GM12891 (cell line): ENCODE measurements around the gene KRT2.
"Not testable (repeated sequence)": the region's sequence is repeated elsewhere in the genome, so short reads cannot be mapped to it uniquely, and the experiment has no call there.

Source experiments
- DNase-seq: peaks from one replicate; pipeline ENCODE4 v3.0.0; 2011; ENCODE audit warnings: low spot score; ENCODE audit not compliant: insufficient read length
- FAIRE-seq: peaks from 2 replicates; lab custom pipeline; 2011; peaks lifted over from hg19 to GRCh38; lab: Jason Lieb, UNC
- PAX5 ChIP-seq: IDR thresholded peaks from 2 replicates; pipeline ENCODE4 v1.6.1; 2011; ENCODE audit warnings: low read length, moderate library complexity, mild to moderate bottlenecking; ENCODE audit not compliant: insufficient read depth, severe bottlenecking
- POLR2A ChIP-seq: IDR thresholded peaks from 2 replicates; pipeline ENCODE4 v1.6.1; 2011; ENCODE audit warnings: low read depth, low read length, control low read depth
- POLR2AphosphoS5 ChIP-seq: IDR thresholded peaks from 2 replicates; pipeline ENCODE4 v1.6.1; 2011; ENCODE audit warnings: low read depth, low read length, control low read depth
- POU2F2 ChIP-seq: IDR thresholded peaks from 2 replicates; pipeline ENCODE4 v1.6.1; 2011; ENCODE audit warnings: low read depth, mild to moderate bottlenecking, control low read depth, low read length, moderate library complexity
- SPI1 ChIP-seq: IDR thresholded peaks from 2 replicates; pipeline ENCODE4 v1.6.1; 2011; ENCODE audit warnings: low read depth, low read length, control low read depth
- TAF1 ChIP-seq: IDR thresholded peaks from 2 replicates; pipeline ENCODE4 v1.6.1; 2011; ENCODE audit warnings: low read depth, low read length, control low read depth

KRT2 gene

DNA sequence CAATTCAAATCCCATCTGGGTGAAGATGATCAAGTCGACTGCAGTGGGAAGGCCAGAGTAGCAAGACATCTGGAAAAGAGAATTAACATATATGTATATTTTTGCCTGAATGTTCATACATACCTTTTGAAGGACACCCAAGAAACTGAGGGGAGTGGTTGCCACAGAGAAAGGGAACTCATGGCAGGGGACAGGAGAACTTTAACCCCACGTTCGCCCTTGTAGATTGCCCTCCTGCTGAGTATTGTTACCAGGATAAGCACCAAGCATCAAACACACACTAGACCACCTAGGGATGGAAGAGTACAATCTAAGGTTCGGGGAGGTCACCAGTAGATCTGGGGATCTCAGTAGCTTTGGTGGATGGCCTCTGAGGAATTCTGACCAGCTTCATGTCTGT lies 18.5 kb upstream of the KRT2 start:
- no peak for FAIRE-seq
- TF ChIP-seq PAX5 (no peak), POLR2AphosphoS5 (no peak), POU2F2 (no peak), TAF1 (no peak), POLR2A (no peak), SPI1 (no peak)
- no peak for DNase-seq

DNA sequence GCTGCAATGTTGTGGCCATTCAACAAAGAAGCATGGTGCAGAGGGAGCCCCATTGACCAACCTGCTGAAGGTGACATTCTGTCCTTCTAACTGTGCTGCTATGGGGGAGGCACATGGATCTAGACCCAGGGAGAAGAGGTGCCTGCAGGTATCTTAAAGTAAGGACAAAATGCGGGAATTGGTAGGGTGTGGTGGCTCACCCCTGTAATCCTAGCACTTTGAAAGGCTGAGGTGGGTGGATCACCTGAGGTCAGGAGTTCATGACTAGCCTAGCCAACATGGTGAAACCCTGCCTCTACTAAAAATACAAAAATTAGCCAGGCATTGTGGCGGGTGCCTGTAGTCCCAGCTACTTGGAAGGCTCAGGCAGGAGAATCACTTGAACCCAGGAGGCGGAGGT lies 17.9 kb upstream of the KRT2 start:
- FAIRE-seq, DNase-seq: not testable (repeated sequence)

DNA sequence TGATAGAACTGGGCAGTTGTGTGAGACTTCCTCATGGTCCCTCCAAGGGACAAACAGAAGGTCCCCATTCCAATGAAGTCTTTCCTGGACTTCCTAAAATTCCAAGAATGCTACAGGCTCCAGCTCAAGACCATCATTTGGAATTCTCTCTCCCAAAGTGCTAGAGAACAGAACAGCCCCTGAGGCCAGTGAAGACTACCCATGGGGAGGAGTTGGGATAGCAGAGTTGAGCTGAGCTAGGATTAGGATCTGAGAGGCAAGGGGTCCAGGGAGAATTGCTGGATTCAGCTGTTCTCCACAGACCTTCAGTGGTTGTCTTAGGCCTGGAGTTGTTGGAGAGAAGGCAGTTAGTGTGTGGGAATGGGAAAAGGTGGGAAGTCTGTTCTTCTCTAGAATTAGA lies 17.4 kb upstream of the KRT2 start:
- DNase-seq (no peak), FAIRE-seq (no peak)

DNA sequence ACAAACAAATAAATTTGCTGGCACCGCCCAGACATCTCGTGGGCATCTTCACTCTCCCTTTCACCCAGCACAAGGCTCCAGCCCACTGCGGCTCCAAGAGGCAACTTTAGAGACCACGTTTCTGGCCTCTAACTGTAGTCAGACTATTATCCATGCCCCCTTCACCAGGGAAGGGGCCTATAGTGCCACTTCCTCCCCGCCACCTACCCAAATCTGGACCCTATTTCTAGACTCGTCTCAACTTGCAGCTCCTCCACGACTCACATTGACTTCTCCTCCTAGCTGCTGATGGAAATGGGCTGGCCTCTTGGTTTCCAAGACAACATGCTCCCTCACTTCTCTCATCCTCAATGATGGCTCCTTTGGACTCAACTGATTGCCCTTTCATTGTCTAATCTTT lies 15.9 kb upstream of the KRT2 start:
- FAIRE-seq (no peak), DNase-seq (no peak)
- TF ChIP-seq POLR2AphosphoS5 (no peak), TAF1 (no peak), PAX5 (no peak), POLR2A (no peak), SPI1 (no peak), POU2F2 (no peak)

More for the DNA sequence above, 17.4 kb upstream of the KRT2 start:
- TF ChIP-seq POU2F2 = no peak
- TF ChIP-seq PAX5 = no peak
- no peak for TF ChIP-seq TAF1
- TF ChIP-seq SPI1 = no peak

DNA sequence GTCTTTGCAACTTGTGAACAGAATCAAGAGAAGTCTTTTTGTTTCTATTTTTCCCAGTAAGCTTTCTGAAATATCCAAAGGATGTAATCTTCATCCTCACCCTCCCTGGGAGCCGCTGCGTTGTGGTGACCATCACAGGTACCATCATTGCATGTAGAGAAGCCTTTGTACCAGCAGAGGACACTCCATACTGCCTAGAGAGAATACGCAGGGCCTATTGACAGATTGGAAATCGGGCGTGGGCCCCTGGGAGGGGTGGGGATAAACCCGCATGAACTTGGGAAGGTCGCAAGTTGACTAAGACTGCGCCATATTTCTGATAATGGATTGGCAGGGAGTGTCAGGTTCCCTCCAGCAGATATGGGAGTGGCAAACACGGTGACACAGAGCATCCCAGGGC lies 15.5 kb upstream of the KRT2 start:
- no peak for DNase-seq
- no peak for TF ChIP-seq SPI1
- no peak for TF ChIP-seq TAF1
- TF ChIP-seq POLR2AphosphoS5 = no peak
- no peak for TF ChIP-seq PAX5
- TF ChIP-seq POU2F2 = no peak
- no peak for TF ChIP-seq POLR2A
- FAIRE-seq = no peak

DNA sequence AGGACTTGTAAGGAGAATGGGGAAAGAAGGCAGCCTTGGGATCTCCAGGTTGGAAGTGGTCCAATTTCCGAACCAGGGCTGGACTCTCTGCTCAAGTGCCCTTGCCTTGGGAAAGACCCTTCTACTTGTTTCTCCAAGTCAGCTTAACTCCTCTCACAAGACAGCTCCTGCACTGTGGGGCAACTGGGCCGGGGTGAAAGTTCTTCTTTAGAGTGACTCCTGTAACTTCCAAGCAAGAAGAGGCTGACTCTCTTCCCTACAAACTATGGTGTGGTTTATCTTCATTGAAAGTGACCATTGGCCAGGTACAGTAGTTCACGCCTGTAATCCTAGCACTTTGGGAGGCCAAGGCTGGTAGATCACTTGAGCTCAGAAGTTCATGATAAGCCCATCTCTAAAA lies 14.5 kb upstream of the KRT2 start:
- FAIRE-seq = no peak
- no peak for TF ChIP-seq POU2F2
- TF ChIP-seq POLR2A = no peak
- TF ChIP-seq SPI1 = no peak
- no peak for TF ChIP-seq POLR2AphosphoS5
- no peak for TF ChIP-seq TAF1
- TF ChIP-seq PAX5 = no peak
- no peak for DNase-seq

DNA sequence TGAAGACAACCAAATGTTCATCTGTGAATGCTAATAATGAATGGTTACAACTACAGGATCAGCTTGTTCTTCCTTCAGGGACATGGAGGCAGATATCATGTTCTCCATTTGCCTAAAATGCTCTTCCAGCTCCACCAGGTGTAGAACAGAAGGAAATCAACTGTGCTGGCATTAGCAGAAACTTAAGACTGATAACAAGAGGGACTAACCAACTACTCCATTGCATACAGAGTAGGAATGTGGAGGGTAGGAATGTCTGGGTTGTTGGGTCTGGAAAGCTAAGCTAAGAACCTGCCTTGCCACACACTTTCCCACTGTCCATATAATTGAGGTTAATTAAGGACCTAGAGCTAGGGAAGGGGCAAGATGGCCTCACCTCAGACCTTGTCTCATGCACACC lies 11.4 kb upstream of the KRT2 start:
- no peak for TF ChIP-seq TAF1
- TF ChIP-seq PAX5 = no peak
- no peak for TF ChIP-seq POLR2A
- TF ChIP-seq SPI1 = no peak
- no peak for TF ChIP-seq POLR2AphosphoS5
- no peak for TF ChIP-seq POU2F2
- no peak for DNase-seq
- no peak for FAIRE-seq

DNA sequence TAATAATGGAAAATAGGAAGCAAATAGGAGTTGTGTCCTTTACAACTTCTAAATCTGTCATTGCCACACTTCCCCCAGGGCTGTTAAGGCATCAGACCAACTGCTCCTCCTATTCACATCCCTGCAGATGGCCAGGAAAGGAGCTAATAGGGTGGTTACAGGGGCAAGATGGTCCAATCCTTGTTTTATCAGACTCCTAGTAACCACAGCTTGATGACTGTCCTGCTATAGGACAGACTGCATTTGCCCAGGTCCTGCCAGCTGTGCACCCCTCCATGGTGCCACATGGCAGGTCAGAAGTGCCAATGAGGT lies 10.9 kb upstream of the KRT2 start:
- TF ChIP-seq POLR2AphosphoS5 = no peak
- TF ChIP-seq SPI1 = no peak
- no peak for TF ChIP-seq POU2F2
- TF ChIP-seq POLR2A = no peak
- TF ChIP-seq TAF1 = no peak
- TF ChIP-seq PAX5 = no peak
- FAIRE-seq = no peak
- no peak for DNase-seq

DNA sequence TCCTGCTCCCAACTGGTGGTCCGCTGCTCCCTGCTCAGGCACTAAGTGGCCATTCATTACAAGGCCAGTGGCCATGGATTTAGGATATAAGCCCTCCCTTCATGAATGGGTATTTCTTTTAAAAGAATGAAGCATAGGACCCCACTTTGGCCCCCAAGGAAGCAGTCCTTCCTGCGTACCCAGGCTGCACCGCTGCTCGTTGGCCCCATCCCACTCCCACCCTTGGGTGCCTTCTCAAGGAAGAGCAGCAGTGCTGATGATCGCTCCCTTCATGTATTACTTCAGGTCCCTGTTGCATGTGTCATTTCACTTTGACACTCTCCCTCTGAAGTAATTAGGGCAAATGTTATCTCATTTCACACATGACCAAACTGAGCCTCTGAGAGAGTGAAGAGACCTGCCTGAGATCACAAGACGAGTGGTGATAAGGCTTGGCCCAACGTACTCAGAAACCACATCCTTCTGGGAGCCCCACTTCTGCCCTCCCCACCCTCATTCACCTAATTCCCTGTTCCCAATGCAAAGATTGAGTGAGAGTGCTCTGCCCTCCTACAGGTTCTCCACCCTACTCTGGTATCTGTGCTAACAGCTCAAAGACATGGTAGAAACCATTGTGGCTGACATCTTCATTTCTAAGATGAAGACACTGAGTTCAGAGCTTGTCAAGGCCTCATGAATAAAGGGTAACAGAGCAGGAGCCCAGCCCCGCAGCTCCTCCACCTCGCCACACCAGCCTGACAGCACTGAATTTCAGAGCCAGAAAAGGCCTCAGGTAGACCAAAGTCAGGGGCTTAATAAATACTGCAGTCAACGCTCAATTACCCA lies 10.3 kb upstream of the KRT2 start:
- no peak for TF ChIP-seq POLR2AphosphoS5
- FAIRE-seq (no peak), DNase-seq (no peak)

DNA sequence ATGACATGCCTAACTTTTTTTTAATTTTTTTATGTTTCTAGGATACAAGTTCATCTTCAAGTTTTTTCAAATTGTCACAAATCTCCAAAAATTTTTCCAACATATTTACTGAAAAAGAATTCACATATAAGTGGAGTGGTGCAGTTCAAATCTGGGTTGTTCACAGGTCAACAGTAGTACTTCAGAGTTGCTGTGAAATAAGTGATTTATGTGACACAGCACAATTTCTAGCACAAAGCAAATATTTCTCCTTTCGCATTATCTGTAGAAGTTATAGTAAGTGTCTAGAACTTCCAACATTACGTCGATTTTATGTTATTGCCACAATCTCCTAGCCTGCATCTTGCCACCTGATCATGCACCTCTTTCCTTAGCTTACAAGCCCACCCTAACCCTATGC lies 9.7 kb upstream of the KRT2 start:
- TF ChIP-seq PAX5 (no peak), POLR2A (no peak), POLR2AphosphoS5 (no peak), POU2F2 (no peak), TAF1 (no peak), SPI1 (no peak)
- FAIRE-seq (no peak), DNase-seq (no peak)
